Nephron (organoid): ENCODE data around the gene SC5D.

Experiments
- H3K27ac Mint-ChIP-seq, 3 experiments: 2 replicates each; pipeline ENCODE4 v1.8.0; 2020; ENCODE audit warnings: mixed read lengths in 3 of 3, mild to moderate bottlenecking in 2 of 3, moderate library complexity in 1 of 3
- H3K27me3 Mint-ChIP-seq: 2 replicates; pipeline ENCODE4 v1.8.0; 2021; ENCODE audit warnings: low read depth, mild to moderate bottlenecking, moderate library complexity, mixed read lengths
- H3K36me3 Mint-ChIP-seq: 2 replicates; pipeline ENCODE4 v1.8.0; 2020; ENCODE audit warnings: low read depth, mixed read lengths
- H3K4me1 Mint-ChIP-seq: 2 replicates; pipeline ENCODE4 v1.8.0; 2020; ENCODE audit warnings: mixed read lengths
- H3K4me3 Mint-ChIP-seq, 3 experiments: 2 replicates each; pipeline ENCODE4 v1.8.0; 2020; ENCODE audit warnings: mild to moderate bottlenecking in 3 of 3, mixed read lengths in 3 of 3, moderate library complexity in 2 of 3
- H3K9me3 Mint-ChIP-seq: 2 replicates; pipeline ENCODE4 v1.8.0; 2020; ENCODE audit warnings: mixed read lengths
- CTCF ChIP-seq, 3 experiments: fragments of 200-600 bp; sonication (generic); IDR thresholded peaks; one replicate each; pipeline ENCODE4 v1.5.0; 2021; ENCODE audit warnings: antibody characterized with exemption in 3 of 3; ENCODE audit not compliant: unreplicated experiment in 3 of 3

The SC5D gene

GRCh38 chr11:121249039-121249663 is 43.4 kb upstream of the SC5D start:
- H3K27me3 Mint-ChIP-seq = peaks cover 3% of the 10 kb centered on the region
- no peak overlapping the region for H3K4me3 Mint-ChIP-seq
- peaks cover 23% of the 10 kb centered on the region for H3K4me1 Mint-ChIP-seq
- peaks cover 6% of the 10 kb centered on the region for H3K9me3 Mint-ChIP-seq
- peak; percentile 74 to 81 (median 77) for TF ChIP-seq CTCF (IDR thresholded peaks at IDR 0.05; ENCODE audit: unreplicated experiment in 3 of 3)
- no peak overlapping the region for H3K27ac Mint-ChIP-seq
- H3K36me3 Mint-ChIP-seq = no peaks in the 10 kb centered on the region

GRCh38 chr11:121250843-121251242 is 41.7 kb upstream of the SC5D start:
- peaks cover 3% of the 10 kb centered on the region for H3K27me3 Mint-ChIP-seq
- peaks cover 19% of the 10 kb centered on the region for H3K4me1 Mint-ChIP-seq
- no peak overlapping the region for H3K27ac Mint-ChIP-seq
- no peak for TF ChIP-seq CTCF (IDR thresholded peaks at IDR 0.05; ENCODE audit: unreplicated experiment in 3 of 3)
- no peak overlapping the region for H3K4me3 Mint-ChIP-seq
- no peaks in the 10 kb centered on the region for H3K36me3 Mint-ChIP-seq
- H3K9me3 Mint-ChIP-seq = peaks cover 14% of the 10 kb centered on the region

GRCh38 chr11:121253951-121254350 is 38.6 kb upstream of the SC5D start:
- no peak overlapping the region for H3K4me3 Mint-ChIP-seq
- peaks cover 3% of the 10 kb centered on the region for H3K27me3 Mint-ChIP-seq
- H3K36me3 Mint-ChIP-seq = no peaks in the 10 kb centered on the region
- H3K4me1 Mint-ChIP-seq = peaks cover 4% of the 10 kb centered on the region
- peaks cover 14% of the 10 kb centered on the region for H3K9me3 Mint-ChIP-seq
- no peak for TF ChIP-seq CTCF (IDR thresholded peaks at IDR 0.05; ENCODE audit: unreplicated experiment in 3 of 3)
- H3K27ac Mint-ChIP-seq = no peak overlapping the region

GRCh38 chr11:121254756-121255155 is 37.8 kb upstream of the SC5D start:
- Mint-ChIP-seq H3K9me3 (peaks cover 16% of the 10 kb centered on the region), H3K4me1 (no peaks in the 10 kb centered on the region), H3K36me3 (no peaks in the 10 kb centered on the region), H3K27ac (no peak overlapping the region), H3K4me3 (no peak overlapping the region), H3K27me3 (peaks cover 3% of the 10 kb centered on the region)
- no peak for TF ChIP-seq CTCF (IDR thresholded peaks at IDR 0.05; ENCODE audit: unreplicated experiment in 3 of 3)

GRCh38 chr11:121255473-121256125 is 37.0 kb upstream of the SC5D start:
- H3K27ac Mint-ChIP-seq = no peak overlapping the region
- H3K36me3 Mint-ChIP-seq = no peaks in the 10 kb centered on the region
- peaks cover 22% of the 10 kb centered on the region for H3K9me3 Mint-ChIP-seq
- H3K27me3 Mint-ChIP-seq = peaks cover 3% of the 10 kb centered on the region
- TF ChIP-seq CTCF (IDR thresholded peaks at IDR 0.05; ENCODE audit: unreplicated experiment in 3 of 3) = no peak
- no peak overlapping the region for H3K4me3 Mint-ChIP-seq
- H3K4me1 Mint-ChIP-seq = no peaks in the 10 kb centered on the region

- no peak for TF ChIP-seq CTCF (IDR thresholded peaks at IDR 0.05; ENCODE audit: unreplicated experiment in 3 of 3)
- H3K9me3 Mint-ChIP-seq = peaks cover 35% of the 10 kb centered on the region
- no peaks in the 10 kb centered on the region for H3K4me1 Mint-ChIP-seq
- no peaks in the 10 kb centered on the region for H3K36me3 Mint-ChIP-seq
- H3K27ac Mint-ChIP-seq = no peak overlapping the region
- no peak overlapping the region for H3K4me3 Mint-ChIP-seq
- H3K27me3 Mint-ChIP-seq = peaks cover 3% of the 10 kb centered on the region
Observed at GRCh38 chr11:121257289-121257688, 35.3 kb upstream of the SC5D start.
